Heart left ventricle (tissue), 16 donors: Measurements from ENCODE around the gene NUP43. TPM values are rescaled to one million over a fixed set of nuclear protein-coding genes. Genes with fewer than 3 reads are reported as not detected.

ENCODE experiments used
- ATAC-seq, 4 donors: fragments of 200-7000 bp; cut with Tn5 transposase; one replicate each; pipeline ENCODE4 v1.9.1; 2020 to 2022; ENCODE audit warnings: moderate library complexity in 4 of 4, mild to moderate bottlenecking in 3 of 4, moderate number of reproducible peaks in 1 of 4
- DNase-seq, 5 donors: peaks; one replicate each; pipeline ENCODE4 v3.0.0-alpha.2; 2020
- H3K27ac ChIP-seq, 12 donors: fragments of 200-600 bp; sonication (generic) in 4 of 12; one replicate each; pipeline versions ENCODE4 v1.5.0 to v1.8.0; 2016 to 2022; ENCODE audit warnings: mild to moderate bottlenecking in 2 of 12
- H3K27me3 ChIP-seq, 9 donors: fragments of 200-600 bp; sonication (generic) in 2 of 9; one replicate each; pipeline versions ENCODE4 v1.5.1 to v1.8.0; 2016 to 2022; ENCODE audit warnings: mild to moderate bottlenecking in 3 of 9
- H3K36me3 ChIP-seq, 9 donors: fragments of 200-600 bp; sonication (generic) in 2 of 9; one replicate each; pipeline versions ENCODE4 v1.5.0 to v1.8.0; 2018 to 2022; ENCODE audit warnings: mild to moderate bottlenecking in 2 of 9
- H3K4me1 ChIP-seq, 12 donors: fragments of 200-600 bp; sonication (generic) in 4 of 12; one replicate each; pipeline versions ENCODE4 v1.5.0 to v1.8.0; 2016 to 2022; ENCODE audit warnings: mild to moderate bottlenecking in 3 of 12
- H3K4me3 ChIP-seq, 12 donors: fragments of 200-600 bp; sonication (generic) in 4 of 12; one replicate each; pipeline versions ENCODE4 v1.5.0 to v1.8.0; 2017 to 2022; ENCODE audit warnings: mild to moderate bottlenecking in 9 of 12, moderate library complexity in 4 of 12
- H3K9me3 ChIP-seq, 12 donors: fragments of 200-600 bp; sonication (generic) in 4 of 12; one replicate each; pipeline versions ENCODE4 v1.5.0 to v1.8.0; 2016 to 2022; ENCODE audit warnings: mild to moderate bottlenecking in 1 of 12
- CTCF ChIP-seq, 12 donors: fragments of 200-600 bp; sonication (generic) in 4 of 12; IDR thresholded peaks; one replicate each; pipeline versions ENCODE4 v1.5.0 to v1.8.0; 2018 to 2022; ENCODE audit warnings: antibody characterized with exemption in 12 of 12, mild to moderate bottlenecking in 5 of 12
- POLR2A ChIP-seq, 2 donors: fragments of 450-650 bp; IDR thresholded peaks; one replicate each; pipeline ENCODE4 v1.6.1; 2017; ENCODE audit warnings: antibody characterized with exemption in 2 of 2, mild to moderate bottlenecking in 2 of 2, moderate library complexity in 2 of 2
- WGBS, 4 donors: extraction: QIAGEN DNeasy Blood & Tissue Kit in 2 of 4; methylation state at CpG; one replicate each; pipeline versions ENCODE4 v1.1.5 to v1.1.7; 2013 to 2018; 5-methylcytosine and 5-hydroxymethylcytosine counted together
- intact Hi-C, 10 donors: fragments of 100-400 bp; cut with DNase I; formaldehyde crosslinking; loops; one replicate each; pipeline versions ENCODE4 v1.11.1 to v1.14.2; 2022
- polyA plus RNA-seq, 2 donors: library from polyadenylated mRNA; stranded (reverse); fragments of 200-250 nt; gene quantifications; one replicate each; pipeline ENCODE4 v1.2.3, GENCODE V29; 2013
- total RNA-seq, 9 donors: library from RNA; depleted of rRNA in 2 of 9; stranded (reverse); fragments of >200 nt in 2 of 9; fragmentation: NEBNext Ultra II Directional in 3 of 9; extraction: Animal tissue kit (Norgen Biotek cat#: 25700) in 3 of 9; gene quantifications; one replicate each; pipeline versions ENCODE4 v1.1.0 to v1.2.4, GENCODE V29; 2016 to 2023
- donor health status: ischemic (EF 13 %, LVEDD 7.1; RV severe dilation, severe dysfunction).
- donor health status: healthy with polysubstance abuse.
- donor health status: DM: no; HTN: yes; CAD: no.
- donor health status: DM: no; HTN: no; CAD: no.
- donor health status: ischemic (EF 25% LVEDD 6.9; RV normal size, moderate dysfunction).
- donor health status: ischemic (EF 25% LVEDD 5.7; RV mildly dilated, moderate dysfunction).
- donor health status: healthy.
- donor health status: DM: yes; HTN: yes; CAD: no.
- donor health status: ischemic (EF 35%, LVEDD 5.7; RV mildly dilated, moderate dysfunction).
- donor health status: nonischemic (EF 11% LVEDD 7.7; RV severe dilation, severe dysfunction).
- donor health status: DM: yes; HTN: yes; CAD: no.
- donor health status: PGD.
- donor health status: ischemic (EF 29% LVEDD 5.4; RV normal size, mild dysfunction).
- donor health status: nonischemic (EF 23%, LVEDD 6.1; RV moderate dilation, normal function).

The NUP43 gene
- total and polyA plus RNA-seq, 11 donors: 12.2 to 32.9 (median 25.7) TPM

DNA sequence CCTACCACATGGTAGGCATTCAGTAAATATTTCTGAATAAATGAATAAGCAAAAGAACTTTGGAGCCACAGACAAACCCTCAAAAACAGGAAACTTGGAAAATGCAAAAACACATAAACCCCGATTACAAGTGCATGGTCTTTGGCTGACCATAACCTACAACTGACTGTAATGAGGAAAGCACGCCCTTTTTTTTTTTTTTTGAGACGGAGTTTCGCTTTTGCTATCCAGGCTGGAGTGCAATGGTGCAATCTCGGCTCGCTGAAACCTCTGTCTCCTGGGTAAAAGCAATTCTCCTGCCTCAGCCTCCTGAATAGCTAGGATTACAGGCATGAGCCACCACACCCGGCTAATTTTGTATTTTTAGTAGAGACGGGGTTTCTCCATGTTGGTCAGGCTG is 16.5 kb downstream of the NUP43 start:
- DNase-seq (no peak), ATAC-seq (no peak)
- Histone ChIP-seq H3K4me1 (peaks cover 0 to 32% (median 0%) of the 10 kb centered on the region in 12 donors), H3K27me3 (no peaks in the 10 kb centered on the region), H3K9me3 (no peaks in the 10 kb centered on the region), H3K36me3 (peaks cover 0 to 100% (median 95%) of the 10 kb centered on the region in 9 donors), H3K4me3 (no peak overlapping the region), H3K27ac (peak overlapping the region in 1 of 12 donors; percentile 90)
- 87 to 95% (median 94%) methylated on average over 8 of the region's 8 CpGs for WGBS, 4 donors
- intact Hi-C loops: loop anchor here in 5 of 10 donors (5.0 to 10.0 kb wide), 2 partner anchors 195 to 197 kb away; partner anchors contain the start of gene RAET1G (in 4 of the 5)
- no peak for TF ChIP-seq POLR2A (IDR thresholded peaks at IDR 0.05)
- no peak for TF ChIP-seq CTCF (IDR thresholded peaks at IDR 0.05)

- no peak overlapping the region for H3K4me3 ChIP-seq
- H3K27me3 ChIP-seq: no peaks in the 10 kb centered on the region
- WGBS, 4 donors: 71 to 79% (median 78%) methylated on average over 5 of the region's 5 CpGs
- intact Hi-C loops: loop anchor here in 4 of 10 donors (5.0 to 10.0 kb wide), 2 partner anchors 196 to 199 kb away; partner anchors contain the start of gene RAET1G (in 3 of the 4)
- H3K9me3 ChIP-seq: no peaks in the 10 kb centered on the region
- H3K36me3 ChIP-seq: peaks cover 0 to 95% (median 86%) of the 10 kb centered on the region in 9 donors
- ATAC-seq (no peak), DNase-seq (no peak)
- H3K4me1 ChIP-seq: peaks cover 0 to 35% (median 0%) of the 10 kb centered on the region in 12 donors
- TF ChIP-seq POLR2A (IDR thresholded peaks at IDR 0.05): no peak
- TF ChIP-seq CTCF (IDR thresholded peaks at IDR 0.05): no peak
- H3K27ac ChIP-seq: peak overlapping the region in 1 of 12 donors; percentile 90
Observed at GRCh38 chr6:149728499-149729234, 17.7 kb downstream of the NUP43 start.

DNA sequence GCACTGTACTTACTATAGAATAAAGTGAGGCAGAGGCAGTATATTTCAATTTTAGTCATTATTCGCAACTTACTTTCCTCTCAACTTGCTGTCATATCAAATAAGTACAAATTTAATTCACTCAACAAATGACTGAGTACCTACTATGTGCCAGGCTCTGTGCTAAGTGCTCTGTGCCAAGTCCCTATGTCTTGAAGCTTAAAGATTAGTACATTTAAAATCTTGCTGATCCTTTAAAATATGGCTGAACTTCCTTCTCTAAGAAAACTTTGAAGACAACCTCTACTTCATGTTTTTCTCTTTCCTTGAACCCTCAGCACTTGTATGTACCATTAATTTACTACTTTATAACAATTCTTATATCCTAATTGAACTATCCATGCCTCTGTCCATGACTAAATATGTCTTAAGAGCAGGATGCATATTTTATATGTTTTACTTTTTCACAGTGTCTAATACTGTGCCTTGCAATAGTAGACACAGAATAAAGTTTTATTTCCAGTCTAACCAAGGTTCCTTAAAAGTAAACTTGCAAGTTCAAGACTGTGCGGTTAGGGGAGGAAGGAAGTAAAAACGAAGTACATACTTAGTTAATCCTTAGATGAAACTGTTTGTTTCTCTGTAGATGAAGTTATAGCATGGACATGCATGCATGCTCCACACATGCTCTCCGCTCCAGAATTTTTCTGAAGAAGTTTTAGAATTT is 18.4 kb downstream of the NUP43 start:
- ATAC-seq (peak in 1 of 4 donors; percentile 48), DNase-seq (no peak)
- intact Hi-C loops: loop anchor here in 4 of 10 donors (5.0 to 10.0 kb wide), 2 partner anchors 197 to 199 kb away; partner anchors contain the start of gene RAET1G (in 3 of the 4)
- TF ChIP-seq CTCF (IDR thresholded peaks at IDR 0.05) (no peak), POLR2A (IDR thresholded peaks at IDR 0.05) (no peak)
- Histone ChIP-seq H3K9me3 (no peaks in the 10 kb centered on the region), H3K4me3 (no peak overlapping the region), H3K36me3 (peaks cover 0 to 90% (median 83%) of the 10 kb centered on the region in 9 donors), H3K27ac (peak overlapping the region in 2 of 12 donors; percentile 41 to 90), H3K4me1 (peaks cover 0 to 42% (median 0%) of the 10 kb centered on the region in 12 donors), H3K27me3 (no peaks in the 10 kb centered on the region)
- WGBS, 4 donors: 84 to 89% (median 87%) methylated on average over 4 of the region's 4 CpGs

- peaks cover 0 to 42% (median 0%) of the 10 kb centered on the region in 12 donors for H3K4me1 ChIP-seq
- TF ChIP-seq CTCF (IDR thresholded peaks at IDR 0.05) (no peak), POLR2A (IDR thresholded peaks at IDR 0.05) (no peak)
- H3K9me3 ChIP-seq: no peaks in the 10 kb centered on the region
- DNase-seq: no peak
- H3K27ac ChIP-seq: no peak overlapping the region
- no peak for ATAC-seq
- no peaks in the 10 kb centered on the region for H3K27me3 ChIP-seq
- peaks cover 0 to 75% (median 65%) of the 10 kb centered on the region in 9 donors for H3K36me3 ChIP-seq
- 92 to 96% (median 93%) methylated on average over 3 of the region's 3 CpGs for WGBS, 4 donors
- H3K4me3 ChIP-seq: no peak overlapping the region
- intact Hi-C loops: loop anchor here in 4 of 10 donors (5.0 to 10.0 kb wide), 2 partner anchors 199 to 202 kb away; partner anchors contain the start of gene RAET1G (in 3 of the 4)
Observed at GRCh38 chr6:149725785-149726184, 20.5 kb downstream of the NUP43 start.
